GM23338 (cell line): ENCODE results near the gene MEFV. TPM values are rescaled to one million over a fixed set of nuclear protein-coding genes. Genes with fewer than 3 reads are reported as not detected.
A peak's percentile ranks its signal among the peaks of the same experiment; 100 is the strongest.

Experiments
- ATAC-seq: fragments of 200-7000 bp; cut with Tn5 transposase; 3 replicates; pipeline ENCODE4 v1.9.1; 2020
- DNase-seq: peaks from one replicate; pipeline ENCODE4 v3.0.0-alpha.2; 2015; ENCODE audit warnings: low spot score
- H2AFZ ChIP-seq: fragments of 200-600 bp; sonication (generic); 2 replicates; pipeline ENCODE4 v1.8.0; 2016; ENCODE audit warnings: antibody characterized with exemption, mild to moderate bottlenecking, moderate library complexity
- H3F3A ChIP-seq: fragments of 200-600 bp; sonication (generic); replicated peaks from 2 replicates; pipeline ENCODE4 v1.8.0; 2017; ENCODE audit warnings: antibody characterized with exemption, mixed run types, low read depth
- H3K27ac ChIP-seq: fragments of 200-600 bp; sonication (generic); 2 replicates; pipeline ENCODE4 v1.6.1; 2016; ENCODE audit warnings: low read depth
- H3K27me3 ChIP-seq: fragments of 200-600 bp; sonication (generic); 2 replicates; pipeline ENCODE4 v1.8.0; 2016; ENCODE audit warnings: mild to moderate bottlenecking, mixed run types, moderate library complexity; ENCODE audit not compliant: insufficient read depth
- H3K36me3 ChIP-seq: fragments of 200-600 bp; sonication (generic); 2 replicates; pipeline ENCODE4 v1.8.0; 2016; ENCODE audit warnings: mild to moderate bottlenecking; ENCODE audit not compliant: insufficient read depth
- H3K4me1 ChIP-seq: fragments of 200-600 bp; sonication (generic); 2 replicates; pipeline ENCODE4 v1.8.0; 2016; ENCODE audit warnings: mild to moderate bottlenecking, moderate library complexity; ENCODE audit not compliant: insufficient read depth
- H3K4me2 ChIP-seq: fragments of 200-600 bp; sonication (generic); 2 replicates; pipeline ENCODE4 v1.7.1; 2017; ENCODE audit warnings: mixed run types
- H3K4me3 ChIP-seq: fragments of 200-600 bp; sonication (generic); 2 replicates; pipeline ENCODE4 v1.6.1; 2016; ENCODE audit warnings: mixed run types
- H3K79me2 ChIP-seq: fragments of 200-600 bp; sonication (generic); replicated peaks from 2 replicates; pipeline ENCODE4 v1.8.0; 2017; ENCODE audit warnings: mild to moderate bottlenecking; ENCODE audit not compliant: insufficient read depth
- H3K9me2 ChIP-seq: fragments of 200-600 bp; sonication (generic); 2 replicates; pipeline ENCODE4 v1.8.0; 2017; ENCODE audit not compliant: insufficient read depth
- H4K20me1 ChIP-seq: fragments of 200-600 bp; sonication (generic); replicated peaks from 2 replicates; pipeline ENCODE4 v1.8.0; 2017; ENCODE audit warnings: mild to moderate bottlenecking; ENCODE audit not compliant: insufficient read depth
- H3K27ac Mint-ChIP-seq: 2 replicates; pipeline ENCODE4 v1.8.0; 2020; ENCODE audit warnings: inconsistent platforms, mild to moderate bottlenecking, moderate library complexity, mixed read lengths
- H3K27me3 Mint-ChIP-seq: 3 replicates; pipeline ENCODE4 v1.8.0; 2022; ENCODE audit warnings: low read depth, mild to moderate bottlenecking, moderate library complexity, mixed read lengths, inconsistent platforms; ENCODE audit not compliant: insufficient read depth, poor library complexity
- H3K36me3 Mint-ChIP-seq: 3 replicates; pipeline ENCODE4 v1.8.0; 2021; ENCODE audit warnings: low read depth, mild to moderate bottlenecking, inconsistent platforms, moderate library complexity, mixed read lengths
- H3K4me1 Mint-ChIP-seq: 3 replicates; pipeline ENCODE4 v1.8.0; 2020; ENCODE audit warnings: mild to moderate bottlenecking, inconsistent platforms, mixed read lengths
- H3K4me3 Mint-ChIP-seq: 3 replicates; pipeline ENCODE4 v1.8.0; 2021; ENCODE audit warnings: moderate library complexity, mild to moderate bottlenecking, inconsistent platforms, mixed read lengths
- H3K9me3 Mint-ChIP-seq: 3 replicates; pipeline ENCODE4 v1.8.0; 2020; ENCODE audit warnings: moderate library complexity, mild to moderate bottlenecking, inconsistent platforms, mixed read lengths
- CREB1 ChIP-seq: fragments of 250-450 bp; sonication (Bioruptor Pico); IDR thresholded peaks from 2 replicates; pipeline ENCODE4 v1.5.0; 2020; ENCODE audit warnings: low read depth, mild to moderate bottlenecking, moderate library complexity
- CTCF ChIP-seq, 2 experiments: fragments of 200-600 bp in 1 of 2; sonication (generic) in 1 of 2; conservative IDR thresholded peaks; 2 replicates each; pipeline versions ENCODE4 v1.5.1 to v1.6.1; 2016 to 2017; ENCODE audit warnings: antibody characterized with exemption in 2 of 2, low read depth in 2 of 2, mild to moderate bottlenecking in 2 of 2, moderate library complexity in 1 of 2
- EZH2phosphoT487 ChIP-seq: fragments of 200-600 bp; sonication (generic); IDR thresholded peaks from one replicate; pipeline ENCODE4 v1.8.1; 2018; ENCODE audit warnings: antibody characterized with exemption; ENCODE audit not compliant: unreplicated experiment
- NANOG ChIP-seq: IDR thresholded peaks from 2 replicates; pipeline ENCODE4 v1.6.1; 2016; ENCODE audit warnings: antibody characterized with exemption, borderline replicate concordance
- STAT1 ChIP-seq: IDR thresholded peaks from one replicate; pipeline ENCODE4 v1.6.1; 2016; ENCODE audit warnings: antibody characterized with exemption; ENCODE audit not compliant: unreplicated experiment
- ZNF331 ChIP-seq: fragments of 250-450 bp; sonication (Bioruptor Pico); IDR thresholded peaks from 2 replicates; pipeline ENCODE4 v1.5.0; 2020; ENCODE audit warnings: low read depth, mild to moderate bottlenecking, moderate library complexity
- ZNF462 ChIP-seq: fragments of 250-450 bp; sonication (Bioruptor Pico); IDR thresholded peaks from 2 replicates; pipeline ENCODE4 v1.5.0; 2020; ENCODE audit warnings: mild to moderate bottlenecking, moderate library complexity
- polyA plus RNA-seq: library from polyadenylated mRNA; unstranded; fragments of >200 nt; fragmentation: Nextera tagmentation; extraction: Ambion mirVana; gene quantifications from 2 replicates; pipeline ENCODE4 v1.2.1, GENCODE V29; 2016
- total RNA-seq: library from RNA; depleted of rRNA; stranded (reverse); fragments of >200 nt; shearing (Covaris generic); gene quantifications from 2 replicates; pipeline ENCODE4 v1.2.3, GENCODE V29; 2014

MEFV gene
- total and polyA plus RNA-seq, 2 experiments from 2014 or later, result 0.07 TPM; not detected in 1

GRCh38 chr16:3295783-3296182 is 39.4 kb upstream of the MEFV start:
- Histone ChIP-seq H4K20me1 (no peaks in the 10 kb centered on the region), H3K27ac (no peak overlapping the region), H3F3A (no peaks in the 10 kb centered on the region; the same call in 1 of the 2 replicates), H3K4me1 (no peaks in the 10 kb centered on the region), H3K36me3 (peaks cover 9% of the 10 kb centered on the region), H2AFZ (no peak overlapping the region), H3K4me3 (no peak overlapping the region), H3K9me2 (0 out of 2 replicates have a peak, but pooled peaks cover 6% of the 10 kb centered on the region), H3K4me2 (peak overlapping the region; percentile 32; the same call in 1 of the 2 replicates), H3K79me2 (peaks cover 24% of the 10 kb centered on the region), H3K27me3 (no peaks in the 10 kb centered on the region)
- Mint-ChIP-seq H3K4me1 (no peaks in the 10 kb centered on the region; the same call in 2 of the 3 replicates), H3K27ac (no peak overlapping the region), H3K36me3 (peaks cover 83% of the 10 kb centered on the region), H3K4me3 (no peak overlapping the region; the same call in 2 of the 3 replicates), H3K27me3 (peaks cover 12% of the 10 kb centered on the region), H3K9me3 (peaks cover 75% of the 10 kb centered on the region)
- ATAC-seq, result peak; percentile 75
- TF ChIP-seq ZNF462 (CRISPR knock-in tag), result no peak
- TF ChIP-seq CTCF (conservative IDR thresholded peaks at IDR 0.05; ENCODE audit: low read depth in 2 of 2), result peak; percentile 17 to 54; a peak in 2 of 4 replicates
- peak; percentile 48 for DNase-seq

GRCh38 chr16:3295209-3295608 is 38.8 kb upstream of the MEFV start:
- DNase-seq (peak; percentile 30), ATAC-seq (peak; percentile 80)
- H3K27ac ChIP-seq, result no peak overlapping the region
- H4K20me1 ChIP-seq, result no peaks in the 10 kb centered on the region
- Mint-ChIP-seq H3K27ac (no peak overlapping the region), H3K36me3 (peaks cover 83% of the 10 kb centered on the region), H3K4me3 (no peak overlapping the region), H3K9me3 (peaks cover 75% of the 10 kb centered on the region), H3K27me3 (peaks cover 12% of the 10 kb centered on the region), H3K4me1 (no peaks in the 10 kb centered on the region; the same call in 2 of the 3 replicates)
- H3K79me2 ChIP-seq, result peaks cover 29% of the 10 kb centered on the region
- peaks cover 15% of the 10 kb centered on the region for H3K36me3 ChIP-seq
- no peak overlapping the region for H2AFZ ChIP-seq
- H3K4me2 ChIP-seq, result peak overlapping the region; percentile 32; the same call in 1 of the 2 replicates
- no peaks in the 10 kb centered on the region; the same call in 1 of the 2 replicates for H3F3A ChIP-seq
- no peaks in the 10 kb centered on the region for H3K27me3 ChIP-seq
- H3K4me3 ChIP-seq, result peak overlapping the region; percentile 17; the same call in 1 of the 2 replicates
- H3K4me1 ChIP-seq, result no peaks in the 10 kb centered on the region
- H3K9me2 ChIP-seq, result 0 out of 2 replicates have a peak, but pooled peaks cover 6% of the 10 kb centered on the region
- no peak for TF ChIP-seq NANOG
- no peak for TF ChIP-seq EZH2phosphoT487
- no peak for TF ChIP-seq STAT1
- TF ChIP-seq ZNF331 (CRISPR knock-in tag), result no peak
- TF ChIP-seq CREB1 (CRISPR knock-in tag), result no peak
